Suprapubic skin (tissue), 4 donors: ENCODE results near the gene DEPP1.

ENCODE experiments used
- CTCF ChIP-seq, 2 donors: fragments of 200-600 bp in 1 of 2; fragments of 450-650 bp in 1 of 2; sonication (generic) in 1 of 2; IDR thresholded peaks; one replicate each; pipeline ENCODE4 v1.5.1; 2016 to 2019; ENCODE audit warnings: antibody characterized with exemption in 2 of 2, mild to moderate bottlenecking in 1 of 2, moderate library complexity in 1 of 2
- POLR2A ChIP-seq, 2 donors: fragments of 450-650 bp; IDR thresholded peaks; one replicate each; pipeline ENCODE4 v1.6.1; 2017; ENCODE audit warnings: antibody characterized with exemption in 2 of 2, mild to moderate bottlenecking in 2 of 2, moderate library complexity in 2 of 2
- POLR2AphosphoS5 ChIP-seq, 3 donors: sonication (generic); formaldehyde crosslinking; IDR thresholded peaks; one replicate each; pipeline ENCODE4 v1.6.1; 2017; ENCODE audit warnings: antibody characterized with exemption in 3 of 3

- TF ChIP-seq CTCF (IDR thresholded peaks at IDR 0.05) (no peak), POLR2A (IDR thresholded peaks at IDR 0.05) (no peak), POLR2AphosphoS5 (IDR thresholded peaks at IDR 0.05) (no peak)
These were observed 11.0 kb downstream of the DEPP1 start for GRCh38 chr10:44967616-44968015.
